RPMI8226 (cell line): Measurements from ENCODE around the gene GRIP2.

Experiments
- DNase-seq: peaks from one replicate; pipeline ENCODE4 v3.0.0-alpha.2; 2015

GRIP2 gene

GRCh38 chr3:14538451-14539088 is 1.6 kb downstream of the GRIP2 start:
- no peak for DNase-seq

GRCh38 chr3:14537590-14538450 is 2.3 kb downstream of the GRIP2 start:
- DNase-seq = no peak

GRCh38 chr3:14536837-14537589 is 3.1 kb downstream of the GRIP2 start:
- no peak for DNase-seq

- no peak for DNase-seq
These were observed 3.9 kb downstream of the GRIP2 start for GRCh38 chr3:14536055-14536815.

- DNase-seq = no peak
These were observed 4.5 kb downstream of the GRIP2 start for GRCh38 chr3:14535616-14536015.

GRCh38 chr3:14534516-14535191 is 5.5 kb downstream of the GRIP2 start:
- no peak for DNase-seq

GRCh38 chr3:14533457-14533958 is 6.6 kb downstream of the GRIP2 start:
- DNase-seq = no peak

GRCh38 chr3:14532691-14533456 is 7.3 kb downstream of the GRIP2 start:
- peak; percentile 43 for DNase-seq

- no peak for DNase-seq
These were observed 8.2 kb downstream of the GRIP2 start for GRCh38 chr3:14531856-14532395.

- no peak for DNase-seq
These were observed 12.1 kb downstream of the GRIP2 start for GRCh38 chr3:14528081-14528480.

GRCh38 chr3:14525685-14526631 is 14.2 kb downstream of the GRIP2 start:
- DNase-seq = peak; percentile 63

GRCh38 chr3:14524920-14525660 is 15.1 kb downstream of the GRIP2 start:
- DNase-seq = no peak

- DNase-seq = no peak
These were observed 15.8 kb downstream of the GRIP2 start for GRCh38 chr3:14524311-14524711.

GRCh38 chr3:14523792-14524191 is 16.4 kb downstream of the GRIP2 start:
- no peak for DNase-seq

GRCh38 chr3:14522768-14523167 is 17.4 kb downstream of the GRIP2 start:
- no peak for DNase-seq

GRCh38 chr3:14522129-14522691 is 17.9 kb downstream of the GRIP2 start:
- no peak for DNase-seq

GRCh38 chr3:14521611-14522010 is 18.5 kb downstream of the GRIP2 start:
- no peak for DNase-seq

GRCh38 chr3:14520967-14521366 is 19.2 kb downstream of the GRIP2 start:
- DNase-seq = no peak

- DNase-seq = peak; percentile 37
These were observed 20.0 kb downstream of the GRIP2 start for GRCh38 chr3:14520149-14520548.
